SK-N-MC (cell line): ENCODE data around the gene GET4.

Source experiments
- DNase-seq: peaks from one replicate; pipeline ENCODE4 v3.0.0-alpha.2; 2011; ENCODE audit warnings: low read depth, low spot score
- H3K27ac ChIP-seq: fragments of 200-600 bp; sonication (generic); 2 replicates; pipeline ENCODE4 v1.5.1; 2016; ENCODE audit warnings: mixed run types
- H3K36me3 ChIP-seq: fragments of 200-600 bp; sonication (generic); 2 replicates; pipeline ENCODE4 v1.6.1; 2017; ENCODE audit warnings: antibody characterized with exemption, low read length, mixed read lengths; ENCODE audit not compliant: insufficient read depth
- H3K4me3 ChIP-seq: fragments of 200-600 bp; sonication (generic); 2 replicates; pipeline ENCODE4 v1.5.1; 2016
- H3K9ac ChIP-seq: fragments of 200-600 bp; sonication (generic); 2 replicates; pipeline ENCODE4 v1.8.0; 2017; ENCODE audit warnings: mixed run types, mixed read lengths; ENCODE audit not compliant: insufficient read length
- H3K9me3 ChIP-seq: fragments of 200-600 bp; sonication (generic); 2 replicates; pipeline ENCODE4 v1.6.1; 2017; ENCODE audit warnings: low read depth, mild to moderate bottlenecking, antibody characterized with exemption, low read length, moderate library complexity, mixed read lengths
- EZH2 ChIP-seq: fragments of 200-600 bp; sonication (generic); IDR thresholded peaks from one replicate; pipeline ENCODE4 v1.6.1; 2017; ENCODE audit warnings: antibody characterized with exemption
- FOXP2 ChIP-seq: optimal IDR thresholded peaks from 2 replicates; pipeline ENCODE3; 2011; ENCODE audit warnings: mild to moderate bottlenecking, moderate library complexity; ENCODE audit not compliant: insufficient read depth; ENCODE audit errors: extremely low read length, control extremely low read depth
- POLR2AphosphoS5 ChIP-seq: IDR thresholded peaks from 2 replicates; pipeline ENCODE4 v1.6.1; 2012; ENCODE audit warnings: mild to moderate bottlenecking, low read depth, low read length, borderline replicate concordance

GET4 gene

DNA sequence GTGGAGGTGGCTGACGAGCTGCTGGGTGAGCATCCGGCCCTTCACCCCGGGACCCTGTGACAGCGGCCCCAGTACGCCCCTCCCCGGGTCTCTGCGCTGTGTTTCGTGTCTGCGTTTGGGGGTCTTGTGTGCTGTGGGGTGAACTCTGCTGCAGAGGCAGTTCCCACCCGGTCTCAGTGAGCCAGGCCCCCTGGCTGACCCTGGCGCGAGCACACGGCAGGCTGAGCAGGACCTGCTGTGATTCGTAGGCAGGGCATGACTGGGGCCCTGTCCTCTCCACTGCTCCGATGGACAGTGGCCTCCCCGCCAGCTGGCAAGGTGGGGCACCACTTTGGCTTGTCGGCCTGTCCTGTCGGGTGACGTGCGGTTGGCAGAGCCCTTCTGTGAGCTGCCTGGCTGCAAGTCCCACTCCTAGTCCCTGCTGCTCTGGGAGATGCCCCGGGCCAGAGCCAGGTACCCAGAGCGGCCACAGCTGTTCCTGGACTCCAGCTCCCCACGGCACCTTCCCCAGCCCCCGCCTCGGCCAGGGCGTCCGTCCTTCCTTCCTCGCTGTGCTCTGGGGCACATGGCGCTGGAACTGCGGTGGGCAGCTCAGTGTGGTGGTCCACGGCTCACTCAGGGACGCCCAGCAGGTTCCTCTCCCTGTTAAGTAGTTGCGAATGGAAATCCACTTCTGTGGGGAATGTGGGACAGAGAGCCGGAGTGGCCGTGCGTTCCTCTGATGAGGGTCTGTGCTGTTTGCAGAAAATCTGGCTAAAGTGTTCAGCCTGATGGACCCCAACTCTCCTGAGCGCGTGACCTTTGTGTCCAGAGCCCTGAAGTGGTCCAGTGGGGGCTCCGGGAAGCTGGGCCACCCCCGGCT is 10.5 kb downstream of the GET4 start:
- Histone ChIP-seq H3K9me3 (no peaks in the 10 kb centered on the region), H3K36me3 (no peaks in the 10 kb centered on the region; the same call in 1 of the 2 replicates), H3K9ac (no peak overlapping the region), H3K4me3 (no peak overlapping the region), H3K27ac (no peak overlapping the region)
- TF ChIP-seq FOXP2 (no peak), POLR2AphosphoS5 (no peak), EZH2 (no peak)
- DNase-seq = no peak

GRCh38 chr7:887488-887820 is 11.1 kb downstream of the GET4 start:
- Histone ChIP-seq H3K9ac (no peak overlapping the region), H3K36me3 (peaks cover 4% of the 10 kb centered on the region; the same call in 1 of the 2 replicates), H3K9me3 (no peaks in the 10 kb centered on the region), H3K27ac (no peak overlapping the region), H3K4me3 (no peak overlapping the region)
- TF ChIP-seq EZH2 = no peak
- no peak for TF ChIP-seq POLR2AphosphoS5
- TF ChIP-seq FOXP2 = no peak
- DNase-seq = no peak

GRCh38 chr7:888081-889024 is 12.0 kb downstream of the GET4 start:
- no peak for DNase-seq
- H3K27ac ChIP-seq = no peak overlapping the region
- H3K36me3 ChIP-seq = peaks cover 4% of the 10 kb centered on the region; the same call in 1 of the 2 replicates
- H3K4me3 ChIP-seq = no peak overlapping the region
- TF ChIP-seq FOXP2 = no peak
- no peak for TF ChIP-seq EZH2
- no peak for TF ChIP-seq POLR2AphosphoS5
- H3K9ac ChIP-seq = no peak overlapping the region
- no peaks in the 10 kb centered on the region for H3K9me3 ChIP-seq

- Histone ChIP-seq H3K9me3 (no peaks in the 10 kb centered on the region), H3K4me3 (no peak overlapping the region), H3K9ac (no peak overlapping the region), H3K36me3 (peaks cover 8% of the 10 kb centered on the region; the same call in 1 of the 2 replicates), H3K27ac (no peak overlapping the region)
- TF ChIP-seq POLR2AphosphoS5 (no peak), EZH2 (no peak), FOXP2 (no peak)
- DNase-seq = no peak
These were observed 12.7 kb downstream of the GET4 start for GRCh38 chr7:889025-889390.

DNA sequence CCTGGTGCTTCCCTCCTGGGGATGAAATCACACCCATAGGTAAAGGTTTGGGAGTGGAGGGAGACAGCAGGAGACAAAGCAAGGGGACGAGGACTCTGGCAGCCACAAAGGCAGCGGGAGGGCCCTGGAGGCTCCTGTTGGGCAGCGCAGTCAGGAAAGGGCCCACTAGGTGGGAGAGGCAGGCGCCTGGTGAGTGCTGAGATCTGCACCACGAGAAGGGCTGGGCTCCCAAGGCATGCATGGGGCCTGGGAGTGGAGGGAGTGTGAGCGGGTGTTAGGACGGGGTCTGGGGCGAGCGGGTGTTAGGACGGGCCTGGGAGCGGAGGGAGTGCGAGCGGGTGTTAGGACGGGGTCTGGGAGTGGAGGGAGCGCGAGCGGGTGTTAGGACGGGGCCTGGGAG is 13.0 kb downstream of the GET4 start:
- Histone ChIP-seq H3K9me3 (no peaks in the 10 kb centered on the region), H3K4me3 (no peak overlapping the region), H3K36me3 (peaks cover 11% of the 10 kb centered on the region; the same call in 1 of the 2 replicates), H3K9ac (no peak overlapping the region), H3K27ac (no peak overlapping the region)
- TF ChIP-seq EZH2 (no peak), POLR2AphosphoS5 (no peak), FOXP2 (no peak)
- no peak for DNase-seq

- no peak for DNase-seq
- Histone ChIP-seq H3K9ac (no peak overlapping the region), H3K4me3 (no peak overlapping the region), H3K36me3 (peaks cover 13% of the 10 kb centered on the region; the same call in 1 of the 2 replicates), H3K27ac (no peak overlapping the region), H3K9me3 (no peaks in the 10 kb centered on the region)
- TF ChIP-seq POLR2AphosphoS5 (no peak), FOXP2 (no peak), EZH2 (no peak)
These were observed 14.5 kb downstream of the GET4 start for GRCh38 chr7:890868-891267.

DNA sequence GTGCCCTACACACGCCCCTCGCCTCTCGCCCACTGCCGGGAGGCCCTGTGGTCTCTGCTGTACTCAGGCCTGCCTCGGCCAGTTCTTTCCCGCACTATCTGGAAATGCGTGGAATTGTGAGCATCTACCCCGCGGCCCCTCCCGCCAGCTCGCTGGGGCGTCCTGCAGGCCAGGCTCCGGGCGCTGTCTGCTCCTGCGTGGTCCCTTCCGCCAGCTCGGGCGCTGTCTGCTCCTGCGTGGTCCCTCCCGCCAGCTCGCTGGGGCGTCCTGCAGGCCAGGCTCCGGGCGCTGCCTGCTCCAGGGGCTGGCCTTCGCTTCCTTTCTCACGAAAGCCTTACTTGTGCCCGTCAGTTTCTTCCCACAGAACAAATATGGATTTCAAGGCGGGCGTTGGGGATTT is 14.9 kb downstream of the GET4 start:
- TF ChIP-seq FOXP2 (no peak), EZH2 (no peak), POLR2AphosphoS5 (no peak)
- DNase-seq = no peak
- no peak overlapping the region for H3K9ac ChIP-seq
- H3K9me3 ChIP-seq = no peaks in the 10 kb centered on the region
- H3K36me3 ChIP-seq = peaks cover 13% of the 10 kb centered on the region; the same call in 1 of the 2 replicates
- no peak overlapping the region for H3K4me3 ChIP-seq
- no peak overlapping the region for H3K27ac ChIP-seq

GRCh38 chr7:891805-892204 is 15.5 kb downstream of the GET4 start:
- no peak overlapping the region for H3K4me3 ChIP-seq
- no peak for DNase-seq
- no peak for TF ChIP-seq POLR2AphosphoS5
- TF ChIP-seq EZH2 = no peak
- no peak for TF ChIP-seq FOXP2
- H3K9ac ChIP-seq = no peak overlapping the region
- peaks cover 15% of the 10 kb centered on the region; the same call in 1 of the 2 replicates for H3K36me3 ChIP-seq
- H3K9me3 ChIP-seq = no peaks in the 10 kb centered on the region
- no peak overlapping the region for H3K27ac ChIP-seq
